Sigmoid colon (tissue), 7 donors: ENCODE results near the gene SLC35E1. TPM values are rescaled to one million over a fixed set of nuclear protein-coding genes. Genes with fewer than 3 reads are reported as not detected.

Experiments
- DNase-seq: peaks from one replicate; pipeline ENCODE4 v3.0.0-alpha.2; 2019
- H3K27ac ChIP-seq, 4 donors: fragments of 200-600 bp; sonication (generic); one replicate each; pipeline ENCODE4 v1.5.1; 2016 to 2019; ENCODE audit warnings: mild to moderate bottlenecking in 1 of 4
- H3K27me3 ChIP-seq, 3 donors: fragments of 200-600 bp; sonication (generic); one replicate each; pipeline ENCODE4 v1.5.1; 2019; ENCODE audit warnings: mild to moderate bottlenecking in 1 of 3
- H3K36me3 ChIP-seq, 4 donors: fragments of 200-600 bp; sonication (generic); one replicate each; pipeline ENCODE4 v1.5.1; 2016 to 2019
- H3K4me1 ChIP-seq, 4 donors: fragments of 200-600 bp; sonication (generic); one replicate each; pipeline ENCODE4 v1.5.1; 2017 to 2019
- H3K4me3 ChIP-seq, 4 donors: fragments of 200-600 bp; sonication (generic); one replicate each; pipeline ENCODE4 v1.5.1; 2017 to 2019; ENCODE audit warnings: mild to moderate bottlenecking in 2 of 4, moderate library complexity in 1 of 4
- H3K9me3 ChIP-seq, 4 donors: fragments of 200-600 bp in 3 of 4; sonication (generic) in 3 of 4; one replicate each; pipeline versions ENCODE4 v1.5.1 to v1.6.1; 2013 to 2019
- EP300 ChIP-seq, 4 donors: sonication (generic); formaldehyde crosslinking; IDR thresholded peaks; one replicate each; pipeline ENCODE4 v1.6.1; 2017; ENCODE audit warnings: antibody characterized with exemption in 4 of 4
- POLR2A ChIP-seq, 2 donors: fragments of 450-650 bp; IDR thresholded peaks; one replicate each; pipeline ENCODE4 v1.6.1; 2016; ENCODE audit warnings: antibody characterized with exemption in 2 of 2, mild to moderate bottlenecking in 2 of 2, moderate library complexity in 2 of 2
- POLR2AphosphoS5 ChIP-seq, 4 donors: sonication (generic); formaldehyde crosslinking; IDR thresholded peaks; one replicate each; pipeline ENCODE4 v1.6.1; 2017; ENCODE audit warnings: antibody characterized with exemption in 4 of 4
- WGBS, 2 donors: extraction: QIAGEN DNeasy Blood & Tissue Kit; methylation state at CpG; one replicate each; pipeline ENCODE4 v1.1.7; 2013; 5-methylcytosine and 5-hydroxymethylcytosine counted together
- intact Hi-C: fragments of 100-400 bp; cut with DNase I; formaldehyde crosslinking; loops from one replicate; pipeline ENCODE4 v1.15.1; 2023
- polyA plus RNA-seq, 3 donors: library from polyadenylated mRNA; stranded (reverse); fragments of 200-250 nt; gene quantifications; one replicate each; pipeline ENCODE4 v1.2.3, GENCODE V29; 2013
- total RNA-seq, 4 donors: library from RNA; depleted of rRNA; stranded (reverse); fragments of >200 nt; gene quantifications; one replicate each; pipeline ENCODE4 v1.1.0, GENCODE V29; 2016
- TF ChIP-seq, protein P1 (sequence below), 4 experiments: fragments of 450-650 bp in 3 of 4; fragments of 200-600 bp in 1 of 4; IDR thresholded peaks; one replicate each; pipeline ENCODE4 v1.5.1; 2016 to 2019; ENCODE audit warnings: antibody characterized with exemption in 4 of 4, mild to moderate bottlenecking in 3 of 4, moderate library complexity in 2 of 4
- donor health status: healthy with polysubstance abuse.
- donor health status: Bipolar disorder and iron deficiency.
- donor health status: healthy.

The SLC35E1 gene
- total and polyA plus RNA-seq, 7 donors: 9.7 to 27.4 (median 22.4) TPM

DNA sequence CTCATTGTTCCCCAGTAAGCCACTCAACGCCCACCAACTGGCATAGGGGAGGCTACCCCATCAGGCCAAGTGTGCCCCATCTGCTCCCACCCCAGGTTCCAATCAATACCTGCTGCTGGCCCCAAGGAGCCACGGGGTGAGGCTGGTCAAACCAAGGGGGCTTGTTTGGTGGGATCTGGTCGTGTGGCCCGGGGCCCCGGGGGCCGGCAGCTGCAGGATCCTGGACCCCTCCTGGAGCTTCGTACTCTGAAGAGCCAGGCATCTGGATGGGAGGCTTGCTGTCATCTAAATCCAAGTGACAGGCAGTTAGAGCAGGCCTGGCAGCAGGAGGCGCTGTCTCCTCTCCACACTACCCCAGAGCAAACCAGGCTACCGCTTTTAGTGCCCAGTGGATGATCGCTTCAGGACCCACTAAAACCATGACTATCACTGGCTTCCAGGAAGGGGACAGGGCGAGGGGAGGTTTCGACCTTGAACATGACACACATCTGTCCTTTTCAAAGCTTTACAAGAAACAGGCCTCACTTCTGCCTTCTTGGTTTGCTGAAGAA is 44.2 kb downstream of the SLC35E1 start:
- WGBS, 2 donors: 94 to 95% methylated on average over 12 of the region's 12 CpGs
- peaks cover 79 to 100% (median 98%) of the 10 kb centered on the region in 4 donors for H3K36me3 ChIP-seq

DNA sequence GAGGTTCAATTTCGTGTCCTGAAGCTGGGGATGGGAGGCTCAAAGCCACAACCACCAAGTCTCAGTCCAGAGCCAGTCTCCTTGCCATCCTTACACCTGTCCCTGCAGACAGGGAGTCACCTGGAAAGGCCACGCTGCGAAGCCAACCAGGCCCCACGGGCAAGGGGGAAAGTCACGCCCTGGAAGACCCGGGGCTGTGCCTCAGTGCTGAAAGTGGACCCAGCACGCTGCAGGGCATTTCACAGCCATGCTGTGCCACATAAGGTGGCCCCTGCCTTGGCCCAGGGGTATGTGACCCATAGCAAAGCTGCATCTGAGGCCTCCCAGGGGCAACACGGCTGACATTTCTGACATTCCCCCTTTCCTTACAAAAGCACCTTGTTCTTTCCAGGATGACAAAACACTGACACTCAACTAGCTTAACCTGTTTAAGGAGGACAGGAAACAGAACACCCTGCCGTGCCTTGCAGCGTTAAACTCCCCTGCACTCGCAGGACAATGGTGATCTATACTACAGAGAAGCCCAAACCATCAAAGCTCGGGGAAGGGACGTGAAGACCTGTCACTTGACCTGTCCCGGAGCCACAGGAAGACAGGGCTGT is 44.8 kb downstream of the SLC35E1 start:
- no peak overlapping the region for H3K4me3 ChIP-seq
- TF ChIP-seq POLR2A (IDR thresholded peaks at IDR 0.05) (no peak), POLR2AphosphoS5 (IDR thresholded peaks at IDR 0.05) (no peak), EP300 (IDR thresholded peaks at IDR 0.05) (no peak)
- TF ChIP-seq, protein P1, sequence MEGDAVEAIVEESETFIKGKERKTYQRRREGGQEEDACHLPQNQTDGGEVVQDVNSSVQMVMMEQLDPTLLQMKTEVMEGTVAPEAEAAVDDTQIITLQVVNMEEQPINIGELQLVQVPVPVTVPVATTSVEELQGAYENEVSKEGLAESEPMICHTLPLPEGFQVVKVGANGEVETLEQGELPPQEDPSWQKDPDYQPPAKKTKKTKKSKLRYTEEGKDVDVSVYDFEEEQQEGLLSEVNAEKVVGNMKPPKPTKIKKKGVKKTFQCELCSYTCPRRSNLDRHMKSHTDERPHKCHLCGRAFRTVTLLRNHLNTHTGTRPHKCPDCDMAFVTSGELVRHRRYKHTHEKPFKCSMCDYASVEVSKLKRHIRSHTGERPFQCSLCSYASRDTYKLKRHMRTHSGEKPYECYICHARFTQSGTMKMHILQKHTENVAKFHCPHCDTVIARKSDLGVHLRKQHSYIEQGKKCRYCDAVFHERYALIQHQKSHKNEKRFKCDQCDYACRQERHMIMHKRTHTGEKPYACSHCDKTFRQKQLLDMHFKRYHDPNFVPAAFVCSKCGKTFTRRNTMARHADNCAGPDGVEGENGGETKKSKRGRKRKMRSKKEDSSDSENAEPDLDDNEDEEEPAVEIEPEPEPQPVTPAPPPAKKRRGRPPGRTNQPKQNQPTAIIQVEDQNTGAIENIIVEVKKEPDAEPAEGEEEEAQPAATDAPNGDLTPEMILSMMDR (IDR thresholded peaks at IDR 0.05): no peak
- no peaks in the 10 kb centered on the region for H3K27me3 ChIP-seq
- no peaks in the 10 kb centered on the region for H3K4me1 ChIP-seq
- intact Hi-C loops: no loop called here
- no peak for DNase-seq
- no peak overlapping the region for H3K27ac ChIP-seq
- 84 to 85% methylated on average over 14 of the region's 14 CpGs for WGBS, 2 donors
- no peaks in the 10 kb centered on the region for H3K9me3 ChIP-seq
- H3K36me3 ChIP-seq: peaks cover 83 to 100% (median 97%) of the 10 kb centered on the region in 4 donors

More for the DNA sequence above, 44.2 kb downstream of the SLC35E1 start:
- no peak for TF ChIP-seq EP300 (IDR thresholded peaks at IDR 0.05)
- no peak for TF ChIP-seq POLR2AphosphoS5 (IDR thresholded peaks at IDR 0.05)
- TF ChIP-seq, protein P1 (IDR thresholded peaks at IDR 0.05): no peak
- no peak for TF ChIP-seq POLR2A (IDR thresholded peaks at IDR 0.05)
- no peak for DNase-seq
- no peaks in the 10 kb centered on the region for H3K27me3 ChIP-seq
- no peaks in the 10 kb centered on the region for H3K9me3 ChIP-seq
- H3K4me1 ChIP-seq: no peaks in the 10 kb centered on the region
- H3K27ac ChIP-seq: no peak overlapping the region
- H3K4me3 ChIP-seq: no peak overlapping the region
- intact Hi-C loops: no loop called here

DNA sequence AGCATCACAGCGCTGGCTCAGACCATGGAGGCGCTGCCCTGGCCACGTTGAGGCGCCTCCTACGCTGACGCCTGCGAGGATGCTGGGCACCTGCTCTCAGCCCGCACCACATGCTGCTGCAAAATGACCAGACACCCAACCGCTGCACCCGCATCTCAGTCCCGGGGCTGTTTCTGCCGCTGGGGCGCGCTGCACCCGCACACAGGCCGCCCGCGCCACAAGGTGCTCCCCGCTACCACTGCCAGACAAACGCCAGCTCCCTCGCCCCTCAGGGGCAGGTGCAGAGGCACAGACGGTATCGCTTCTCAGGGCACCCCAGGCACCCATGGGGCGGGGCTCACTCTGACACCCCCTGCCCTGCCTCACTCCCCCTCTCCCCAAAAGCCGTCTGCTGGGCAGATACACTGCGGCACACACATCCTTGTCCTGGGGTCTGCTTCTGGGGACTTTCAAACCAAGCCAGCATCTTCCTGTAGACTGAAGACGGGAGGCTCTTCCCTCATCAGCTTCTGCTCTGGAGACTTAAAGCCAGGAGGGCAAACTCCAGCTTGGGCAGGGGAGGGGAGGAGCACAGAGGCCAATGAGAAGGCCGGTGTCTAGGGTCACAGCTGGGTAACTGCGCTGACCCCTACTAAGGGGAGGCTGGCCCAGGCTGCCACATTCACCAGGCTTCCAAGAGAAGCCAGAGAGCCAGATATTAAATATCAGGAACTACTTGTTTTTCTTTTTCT is 46.3 kb downstream of the SLC35E1 start:
- Histone ChIP-seq H3K4me3 (no peak overlapping the region), H3K27ac (no peak overlapping the region), H3K36me3 (peaks cover 80 to 100% (median 97%) of the 10 kb centered on the region in 4 donors), H3K27me3 (no peaks in the 10 kb centered on the region), H3K9me3 (no peaks in the 10 kb centered on the region), H3K4me1 (no peaks in the 10 kb centered on the region)
- intact Hi-C loops: no loop called here
- 96 to 97% methylated on average over 29 of the region's 29 CpGs for WGBS, 2 donors
- no peak for TF ChIP-seq POLR2A (IDR thresholded peaks at IDR 0.05)
- TF ChIP-seq, protein P1 (IDR thresholded peaks at IDR 0.05): no peak
- no peak for DNase-seq

DNA sequence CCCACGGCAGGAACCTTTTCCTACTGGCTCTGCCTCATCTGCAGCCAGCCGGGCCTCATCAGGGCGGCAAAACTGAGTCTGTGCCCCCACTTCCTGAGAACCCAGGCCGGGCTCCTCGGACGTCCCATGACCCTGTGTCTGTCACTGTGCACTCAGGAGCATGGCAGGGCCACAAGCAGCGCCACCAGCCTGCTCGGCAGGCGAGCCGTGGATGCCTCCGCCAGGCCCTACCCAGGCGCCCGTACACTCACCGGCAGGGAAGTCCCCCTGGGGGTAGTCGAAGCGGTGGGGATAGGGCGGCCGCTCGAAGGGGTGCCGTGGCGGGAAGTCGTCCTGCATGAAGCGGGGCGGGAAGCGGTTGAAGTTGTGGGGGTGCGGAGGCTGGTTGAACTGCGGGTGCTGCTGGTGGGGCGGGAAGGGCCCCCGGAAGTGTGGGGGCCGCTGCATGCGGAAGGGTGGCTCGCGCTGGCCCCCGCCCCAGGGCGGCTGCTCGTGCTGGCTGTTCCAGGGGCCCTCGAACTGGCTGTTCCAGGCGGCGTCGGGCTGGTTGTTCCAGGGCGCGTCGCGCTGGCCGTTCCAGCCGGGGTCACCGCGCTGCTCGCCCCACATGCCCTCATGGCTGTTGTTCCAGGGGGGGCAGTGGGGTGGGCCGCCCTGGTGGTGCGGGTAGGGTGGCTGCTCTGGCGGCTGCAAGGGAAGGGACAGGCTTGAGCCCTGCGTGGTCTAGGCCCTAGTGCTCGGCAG is 47.1 kb downstream of the SLC35E1 start:
- DNase-seq: no peak
- Histone ChIP-seq H3K9me3 (no peaks in the 10 kb centered on the region), H3K27ac (no peak overlapping the region), H3K4me3 (no peak overlapping the region), H3K36me3 (peaks cover 80 to 100% (median 97%) of the 10 kb centered on the region in 4 donors), H3K4me1 (no peaks in the 10 kb centered on the region), H3K27me3 (no peaks in the 10 kb centered on the region)
- 95 to 97% methylated on average over 54 of the region's 54 CpGs for WGBS, 2 donors
- TF ChIP-seq EP300 (IDR thresholded peaks at IDR 0.05): no peak
- TF ChIP-seq POLR2AphosphoS5 (IDR thresholded peaks at IDR 0.05): no peak
- no peak for TF ChIP-seq POLR2A (IDR thresholded peaks at IDR 0.05)
- TF ChIP-seq, protein P1 (IDR thresholded peaks at IDR 0.05): no peak
- intact Hi-C loops: no loop called here
